NCI-H345 treated with DMSO at 0.1 percent for 48 hours (cell line): ENCODE results near the gene ACKR3.

Experiments used
- DNase-seq: peaks from one replicate; lab custom pipeline; 2025; ENCODE audit not compliant: unreplicated experiment; lab: John Stamatoyannopoulos, UW

ACKR3 gene

DNA sequence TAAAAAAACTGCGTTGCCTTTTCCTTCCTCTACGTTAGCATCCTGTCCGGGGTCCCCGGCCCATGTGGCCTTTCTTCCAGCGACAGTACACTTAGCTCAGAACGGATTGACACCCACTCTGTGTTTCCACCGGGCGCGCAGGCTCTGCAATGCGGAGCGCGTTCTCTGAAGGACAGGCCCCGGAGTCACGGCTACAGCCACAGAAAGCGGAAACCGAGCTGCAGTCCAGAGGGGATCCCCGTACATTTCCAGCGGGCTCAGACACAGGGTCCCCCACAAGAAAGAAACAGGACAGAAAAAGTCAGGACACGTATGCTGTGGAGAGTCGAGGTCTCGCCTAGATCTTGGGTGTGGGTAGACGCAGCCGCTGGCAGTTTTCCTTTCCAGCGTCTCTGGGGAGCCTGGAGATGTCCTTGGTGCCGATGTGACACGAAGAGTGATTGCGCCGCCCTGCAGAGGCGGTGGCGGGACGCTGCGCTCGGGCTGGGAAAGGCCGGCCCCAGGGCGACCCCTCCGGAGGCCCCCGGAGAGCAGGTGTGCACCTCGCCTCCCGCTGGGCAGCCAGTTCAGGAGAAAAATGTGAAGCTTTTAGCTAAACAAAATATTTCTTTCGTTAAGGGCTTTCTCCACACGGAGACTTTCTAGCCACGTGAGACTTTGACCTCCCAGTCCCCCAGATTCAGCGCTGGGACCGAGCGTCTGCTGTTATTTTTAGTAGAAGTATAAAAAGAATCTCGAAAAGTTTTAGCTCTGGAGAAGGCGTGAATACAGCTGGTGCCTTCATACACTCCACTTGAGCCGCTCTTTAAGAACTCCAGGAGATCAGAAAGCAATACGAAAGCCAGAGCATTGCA is 1.3 kb upstream of the ACKR3 start:
- no peak for DNase-seq

DNA sequence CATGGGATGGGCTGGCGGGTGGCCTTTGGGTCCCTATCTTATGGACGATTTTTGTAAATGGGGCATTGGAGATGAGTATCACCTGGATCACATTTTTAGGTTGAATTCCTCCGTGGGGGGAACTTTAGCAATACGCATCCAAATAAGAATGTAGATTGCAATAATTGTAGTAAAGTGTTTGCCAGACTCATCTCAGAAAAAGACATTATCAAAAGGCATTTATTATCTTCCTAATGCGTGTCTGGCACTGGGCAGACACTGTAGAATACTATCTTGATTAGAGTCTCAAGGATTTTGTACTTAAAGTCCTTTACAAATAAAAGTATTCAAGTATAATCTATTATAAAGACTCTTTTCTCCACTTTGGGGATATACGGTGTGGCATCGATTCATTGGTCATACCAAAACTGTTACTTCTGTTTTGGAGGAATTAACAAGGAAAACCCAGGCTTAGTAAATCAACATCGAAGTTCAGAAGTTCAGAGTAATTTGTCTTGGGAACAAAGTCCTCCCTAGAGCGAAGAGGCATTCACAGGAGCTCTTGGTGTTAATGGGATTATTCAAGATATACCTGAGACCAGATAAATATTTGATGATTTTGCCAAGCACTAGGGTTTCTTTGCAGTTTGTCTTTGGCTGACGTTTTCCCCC is 578 bp upstream of the ACKR3 start:
- no peak for DNase-seq

DNA sequence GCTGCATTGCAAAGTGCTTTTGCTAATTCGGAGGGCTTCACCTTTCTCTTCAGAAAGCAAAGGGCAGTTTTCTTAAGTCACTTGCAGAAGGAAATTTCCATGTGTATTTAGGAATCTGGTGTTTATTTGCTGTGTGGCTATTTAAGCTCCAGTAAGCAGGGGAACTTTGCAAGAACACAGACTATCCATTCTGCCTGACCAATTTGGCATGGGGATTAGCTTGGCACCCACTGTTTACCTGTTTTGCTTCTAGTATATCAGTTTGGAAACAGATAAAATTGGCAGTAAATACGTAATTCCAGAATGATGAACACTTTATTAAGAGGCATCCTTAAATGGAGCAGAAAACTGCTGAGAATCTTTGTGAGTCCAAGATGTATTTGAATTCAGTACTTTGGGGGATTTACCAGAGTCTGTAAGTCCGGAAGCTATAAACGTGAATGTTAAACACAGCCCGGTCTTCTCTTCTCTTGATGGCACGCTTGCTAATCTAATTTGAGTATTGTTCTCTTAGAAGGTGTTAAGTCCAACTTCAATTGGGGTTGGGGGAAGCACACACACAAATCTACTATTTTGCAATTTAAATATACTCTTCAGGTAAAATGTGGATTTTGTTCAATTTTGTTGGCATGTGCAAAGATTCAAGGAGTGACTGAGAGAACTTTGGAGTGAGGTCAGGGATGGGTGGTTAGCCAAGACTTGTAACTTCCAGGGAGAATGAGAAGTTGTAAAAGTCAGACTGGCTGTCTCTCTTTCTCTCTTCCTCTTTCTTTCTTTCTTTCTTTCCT is 650 bp downstream of the ACKR3 start:
- no peak for DNase-seq

DNA sequence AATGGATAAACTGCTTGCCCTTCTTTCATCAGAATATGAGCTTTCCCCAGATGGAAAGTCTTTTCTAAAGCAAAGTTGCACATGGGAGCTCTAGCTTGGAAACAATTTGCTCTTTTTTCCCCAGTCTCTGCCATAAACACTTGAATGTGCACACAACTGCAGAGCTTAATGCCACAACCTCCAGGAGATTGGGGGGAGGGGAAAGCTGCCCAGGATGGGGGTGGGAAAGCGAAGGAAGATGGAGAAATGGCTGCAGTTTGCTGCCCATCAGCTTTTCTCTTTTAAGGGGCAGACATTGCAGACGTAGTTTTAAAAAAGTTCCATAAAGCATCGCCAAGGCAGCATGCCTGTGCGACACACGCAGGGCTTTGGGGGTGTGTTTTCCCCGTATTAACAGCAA is 1.5 kb downstream of the ACKR3 start:
- DNase-seq = no peak

DNA sequence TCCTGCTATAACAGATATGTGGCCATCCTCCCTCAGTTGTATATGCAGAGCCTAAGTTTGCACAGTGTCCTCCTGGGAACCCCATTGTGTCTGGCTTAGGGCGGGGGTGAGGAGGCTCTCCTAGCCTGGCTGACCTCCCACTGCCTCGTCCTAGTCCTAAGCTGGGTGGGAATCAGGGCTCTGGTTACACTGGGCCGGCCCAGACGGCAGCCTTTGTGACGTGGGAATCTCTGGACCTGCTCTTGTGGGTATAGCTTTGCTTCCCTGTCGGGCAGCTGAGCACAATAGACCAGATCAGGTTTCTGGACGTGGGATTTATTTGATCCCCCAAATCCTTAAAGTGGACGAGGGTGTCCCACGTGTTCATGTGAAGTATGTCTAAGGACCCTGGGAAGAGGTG is 2.9 kb downstream of the ACKR3 start:
- DNase-seq = no peak

DNA sequence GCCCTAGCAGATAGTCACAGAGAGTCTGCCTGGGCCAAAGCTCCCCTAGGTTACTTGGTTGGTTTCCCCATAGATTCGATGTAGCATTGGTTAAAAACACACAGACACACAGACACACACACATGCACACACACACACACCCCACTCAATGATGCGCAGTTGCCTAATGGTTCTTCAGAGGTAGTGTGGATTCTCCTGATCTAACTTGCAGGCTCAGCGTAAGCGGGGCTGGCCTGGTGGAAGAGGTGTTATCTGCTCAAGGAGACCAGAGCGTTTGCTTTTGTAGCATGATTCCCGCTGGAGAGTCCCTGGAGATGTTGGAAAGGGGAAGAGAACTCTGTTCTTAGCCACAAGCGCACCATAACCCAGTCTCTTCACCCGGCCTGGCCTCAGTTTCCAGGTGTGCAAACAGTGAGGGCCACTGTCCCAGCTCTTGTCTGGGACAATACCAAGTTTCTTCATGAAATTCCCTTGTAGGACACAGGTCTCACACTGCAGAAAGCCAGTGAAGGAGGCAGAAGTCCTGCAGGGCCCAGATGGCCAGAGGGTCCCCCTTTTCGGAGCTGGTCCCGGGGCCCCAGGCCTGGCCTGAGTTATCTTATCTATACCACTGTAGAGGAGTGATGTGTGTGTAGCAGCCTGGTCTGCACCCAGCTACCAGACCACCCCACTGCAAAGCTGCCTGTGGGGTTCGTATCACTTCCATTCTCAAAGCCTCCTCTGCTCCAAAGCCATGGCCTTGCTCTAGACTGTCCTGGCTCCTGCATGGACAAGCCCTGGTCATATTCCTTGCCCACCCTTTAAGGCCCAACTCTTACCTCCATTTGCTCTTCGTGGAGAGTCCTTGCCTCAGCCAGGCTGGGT is 3.7 kb downstream of the ACKR3 start:
- DNase-seq = no peak

DNA sequence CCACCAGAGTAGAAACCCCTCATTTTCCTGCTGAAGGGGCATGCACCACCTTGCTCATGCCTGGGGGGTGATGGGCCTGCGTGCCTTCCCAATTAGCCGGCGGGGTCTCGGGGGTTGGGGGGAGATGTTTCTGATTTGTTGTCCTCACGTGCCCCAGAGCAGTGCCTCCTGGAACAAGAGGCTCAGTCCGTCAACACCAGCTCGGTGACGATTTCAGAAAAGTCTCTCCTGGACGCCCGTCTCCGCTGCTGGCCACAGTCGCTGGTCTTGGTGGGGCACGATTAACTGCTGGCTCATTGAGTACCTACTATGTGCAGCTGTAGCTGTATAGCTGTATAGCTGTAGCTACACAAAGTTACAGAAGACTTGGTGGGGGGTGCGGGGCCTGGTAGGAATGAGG is 4.4 kb downstream of the ACKR3 start:
- DNase-seq = no peak

DNA sequence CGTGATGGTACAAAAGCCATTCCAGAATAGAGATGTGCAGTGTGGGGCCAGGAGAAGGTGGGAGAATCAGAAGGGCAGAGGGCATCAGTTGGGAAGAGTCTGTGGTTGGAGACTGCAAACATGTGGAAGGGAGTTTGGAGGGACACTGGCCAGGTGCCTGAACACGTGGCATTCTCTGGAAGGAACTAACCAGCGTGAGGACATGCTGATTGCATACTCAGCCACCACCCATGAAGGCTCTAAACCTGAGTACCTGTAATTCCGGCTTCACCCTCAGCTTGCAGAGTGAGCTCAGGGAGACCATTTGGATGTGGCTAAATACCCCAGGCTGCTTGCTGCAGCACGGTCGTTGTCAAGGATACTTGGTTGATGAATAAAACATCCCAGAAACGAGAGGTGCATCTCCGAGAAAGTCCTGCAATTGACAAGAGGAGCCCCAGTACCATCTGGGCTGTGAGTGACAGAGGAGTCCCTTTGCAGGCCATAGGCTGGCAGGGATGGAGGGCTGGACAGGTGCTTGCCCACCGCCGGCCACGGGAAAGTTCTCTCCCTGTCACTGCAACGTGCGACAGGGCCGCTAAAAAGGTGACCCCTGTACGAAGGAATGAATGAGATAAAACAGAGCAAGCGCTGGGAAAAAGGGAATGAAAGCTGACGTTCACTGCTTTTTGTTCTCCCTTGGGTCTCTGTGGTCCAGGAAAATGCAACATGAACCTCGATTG is 5.0 kb downstream of the ACKR3 start:
- DNase-seq = no peak

DNA sequence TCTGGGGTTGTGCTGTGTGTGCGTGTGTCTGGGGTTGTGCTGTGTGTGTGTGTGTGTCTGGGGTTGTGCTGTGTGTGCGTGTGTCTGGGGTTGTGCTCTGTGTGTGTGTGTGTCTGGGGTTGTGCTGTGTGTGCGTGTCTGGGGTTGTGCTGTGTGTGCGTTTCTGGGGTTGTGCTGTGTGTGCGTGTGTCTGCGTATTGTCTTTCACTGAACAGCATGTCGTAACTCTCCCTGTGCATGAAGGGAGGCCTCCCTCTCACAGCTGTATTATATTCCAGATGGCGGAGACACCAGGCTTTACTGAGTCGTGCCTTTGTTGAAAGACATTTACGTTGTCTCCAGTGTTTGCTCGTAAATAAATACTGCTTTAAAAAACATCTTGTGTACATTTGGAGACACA is 5.9 kb downstream of the ACKR3 start:
- DNase-seq = no peak

DNA sequence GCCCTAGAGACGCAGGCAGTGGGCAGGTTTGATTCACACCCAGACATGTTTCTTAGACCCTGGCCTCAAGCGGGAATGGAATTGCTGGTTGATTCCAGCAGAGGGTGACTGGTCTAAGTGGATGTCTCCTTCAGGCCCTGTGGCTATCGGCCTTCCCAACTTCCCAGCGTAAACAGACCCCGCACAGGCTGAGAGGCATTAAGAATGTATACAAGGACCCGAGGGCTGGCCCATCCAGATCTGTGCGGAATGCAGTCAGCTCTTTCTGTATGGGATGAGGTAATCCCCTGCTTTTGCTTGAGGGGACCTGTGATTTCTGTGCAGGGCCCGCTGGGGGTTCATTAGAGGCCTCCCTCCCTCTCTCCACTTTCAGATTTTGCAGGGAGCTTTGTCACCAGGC is 6.5 kb downstream of the ACKR3 start:
- DNase-seq = no peak

DNA sequence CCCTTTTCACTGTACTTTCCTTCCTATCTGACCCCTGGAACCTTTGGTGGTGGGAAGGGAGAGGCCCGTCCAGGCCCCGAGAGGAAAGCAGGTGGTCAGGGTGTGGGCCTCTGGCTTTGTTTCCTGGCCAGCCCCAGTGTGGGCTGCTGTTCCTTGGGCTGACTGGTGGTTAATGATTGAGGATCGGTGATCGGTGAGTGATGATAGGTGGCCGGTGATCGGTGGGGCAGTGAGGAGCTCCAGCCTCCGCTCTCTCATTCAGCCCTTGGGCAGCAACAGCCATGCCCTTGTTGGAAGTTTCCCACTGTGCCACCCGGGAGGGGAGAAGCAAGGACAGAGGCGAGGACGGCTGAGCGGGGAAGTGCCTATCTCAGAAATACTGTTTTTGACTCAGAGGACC is 7.3 kb downstream of the ACKR3 start:
- DNase-seq = peak; percentile 91

DNA sequence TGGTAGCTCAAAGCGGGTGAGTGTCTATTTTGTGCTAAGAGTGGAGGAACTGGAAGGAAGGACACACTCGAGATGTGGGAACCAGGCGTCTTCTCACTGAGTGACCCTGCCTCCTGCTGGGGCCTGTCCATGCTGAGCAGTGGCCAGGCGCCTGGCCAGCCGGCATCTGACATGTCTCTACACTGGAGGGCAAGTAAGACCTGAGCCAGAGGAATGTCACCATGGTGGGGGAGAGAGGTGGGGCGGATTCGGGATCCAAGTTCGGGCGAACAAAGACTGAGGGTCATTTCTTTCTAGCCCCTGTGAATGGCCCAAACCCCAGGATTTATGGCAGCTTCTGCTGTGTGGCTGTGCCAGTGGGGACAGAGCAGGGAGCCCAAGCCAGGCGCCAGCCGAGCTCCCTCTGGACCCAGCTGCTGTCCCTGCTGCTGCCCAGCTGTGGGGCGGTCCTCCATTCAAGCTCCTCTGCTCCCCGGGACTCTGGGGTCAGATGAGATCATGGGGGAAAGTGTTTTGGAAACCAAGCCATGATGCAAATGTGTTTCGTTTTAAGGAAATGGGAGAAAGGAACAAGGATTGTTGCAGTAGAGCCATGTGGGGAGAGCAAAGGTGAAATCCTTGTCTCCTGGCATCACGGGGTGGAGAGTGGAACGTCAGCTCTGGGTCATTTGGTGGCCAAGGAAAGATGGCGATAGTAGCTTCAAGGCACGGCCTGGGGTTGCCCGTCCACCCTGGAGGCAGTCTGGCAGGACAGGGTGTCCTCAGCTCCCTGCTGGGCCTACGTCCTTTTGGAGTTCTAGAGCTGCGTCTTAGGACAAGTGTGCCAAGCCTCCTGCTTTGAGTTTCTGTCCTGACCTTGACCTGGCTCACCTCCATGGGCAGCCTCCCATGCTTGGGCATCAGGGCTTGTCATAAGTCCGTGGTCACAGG is 8.1 kb downstream of the ACKR3 start:
- DNase-seq = no peak

DNA sequence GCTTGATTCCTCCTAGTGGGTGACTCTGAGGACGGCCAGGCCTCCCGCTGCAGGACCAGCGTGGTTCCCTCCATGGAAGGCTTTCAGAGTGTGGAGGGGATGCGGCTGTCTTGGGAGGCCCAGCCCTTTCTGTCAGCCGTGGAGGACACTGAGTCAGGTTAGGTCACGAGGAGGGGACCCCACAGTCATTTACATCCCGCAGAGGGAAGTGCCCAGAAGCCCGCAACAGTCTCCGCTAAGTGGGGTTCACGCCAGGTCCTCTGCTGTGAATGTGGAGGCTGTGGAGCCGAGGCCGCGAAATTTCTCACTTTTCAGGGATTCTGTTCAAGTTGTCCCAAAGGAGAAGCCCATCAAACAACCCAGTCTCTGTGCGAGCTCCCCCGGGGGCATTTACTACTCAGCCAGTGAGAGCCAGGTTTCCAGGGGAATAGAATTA is 8.8 kb downstream of the ACKR3 start:
- no peak for DNase-seq

DNA sequence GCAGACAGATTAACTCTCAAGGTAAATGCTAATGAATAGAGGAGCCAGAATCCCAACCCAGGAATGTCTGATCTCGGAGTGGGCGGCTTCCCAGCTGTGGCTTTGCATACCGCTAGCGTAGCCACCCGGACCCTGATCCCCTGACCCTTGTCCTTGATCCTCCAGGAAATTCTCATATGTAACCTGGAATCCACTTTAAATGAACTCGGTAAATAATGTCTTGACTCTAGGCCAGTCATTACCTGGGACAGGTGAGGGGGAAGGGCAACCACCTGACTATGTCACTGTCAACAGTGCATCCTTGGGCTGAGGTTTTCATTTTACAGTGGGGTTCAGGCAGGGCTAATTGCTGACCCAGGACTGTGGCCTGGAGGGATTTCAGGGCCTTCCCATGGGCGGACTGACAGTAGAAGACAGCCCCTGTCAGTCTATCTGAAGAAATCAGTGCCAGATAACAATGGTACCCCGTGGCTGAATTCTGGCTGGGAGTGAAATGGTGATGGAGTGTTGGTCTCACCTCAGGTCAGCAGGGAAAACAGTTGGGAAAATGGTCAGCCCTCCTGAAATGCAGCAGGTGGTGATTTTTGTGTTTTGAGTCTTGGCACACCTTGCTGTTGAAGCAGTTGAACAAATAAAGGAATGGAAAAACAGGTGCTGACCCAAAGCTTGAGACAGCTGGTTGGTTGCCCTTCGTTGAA is 9.6 kb downstream of the ACKR3 start:
- DNase-seq = no peak

DNA sequence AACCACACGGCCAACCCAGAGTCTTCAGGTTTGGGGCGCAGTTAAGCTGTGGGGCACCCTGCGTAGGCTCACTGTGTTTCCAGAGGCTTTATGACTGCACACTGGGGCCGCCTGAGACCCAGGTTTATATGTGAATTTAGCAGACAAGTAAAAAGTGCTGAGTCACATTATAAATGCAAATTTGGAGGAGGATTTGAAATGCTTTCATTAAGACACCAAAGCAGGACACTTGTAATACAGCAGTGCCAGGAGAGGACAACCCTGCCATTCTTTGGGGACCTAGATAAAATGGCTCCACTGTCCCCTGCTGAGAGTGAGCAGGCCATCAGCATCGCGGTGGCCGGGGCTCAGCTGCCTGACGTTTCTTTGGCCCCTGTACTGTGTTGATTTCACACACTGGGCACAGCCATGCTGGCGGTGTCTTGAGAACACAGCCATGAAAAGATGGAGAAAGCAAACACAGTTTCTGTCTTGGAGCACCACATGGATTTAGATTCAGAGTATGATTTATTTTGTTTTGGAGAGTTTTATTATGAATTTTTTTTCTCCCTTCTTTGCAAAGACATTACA is 10.2 kb downstream of the ACKR3 start:
- DNase-seq = no peak

DNA sequence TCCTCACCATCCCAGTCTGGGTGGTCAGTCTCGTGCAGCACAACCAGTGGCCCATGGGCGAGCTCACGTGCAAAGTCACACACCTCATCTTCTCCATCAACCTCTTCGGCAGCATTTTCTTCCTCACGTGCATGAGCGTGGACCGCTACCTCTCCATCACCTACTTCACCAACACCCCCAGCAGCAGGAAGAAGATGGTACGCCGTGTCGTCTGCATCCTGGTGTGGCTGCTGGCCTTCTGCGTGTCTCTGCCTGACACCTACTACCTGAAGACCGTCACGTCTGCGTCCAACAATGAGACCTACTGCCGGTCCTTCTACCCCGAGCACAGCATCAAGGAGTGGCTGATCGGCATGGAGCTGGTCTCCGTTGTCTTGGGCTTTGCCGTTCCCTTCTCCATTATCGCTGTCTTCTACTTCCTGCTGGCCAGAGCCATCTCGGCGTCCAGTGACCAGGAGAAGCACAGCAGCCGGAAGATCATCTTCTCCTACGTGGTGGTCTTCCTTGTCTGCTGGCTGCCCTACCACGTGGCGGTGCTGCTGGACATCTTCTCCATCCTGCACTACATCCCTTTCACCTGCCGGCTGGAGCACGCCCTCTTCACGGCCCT is 11.2 kb downstream of the ACKR3 start:
- no peak for DNase-seq

DNA sequence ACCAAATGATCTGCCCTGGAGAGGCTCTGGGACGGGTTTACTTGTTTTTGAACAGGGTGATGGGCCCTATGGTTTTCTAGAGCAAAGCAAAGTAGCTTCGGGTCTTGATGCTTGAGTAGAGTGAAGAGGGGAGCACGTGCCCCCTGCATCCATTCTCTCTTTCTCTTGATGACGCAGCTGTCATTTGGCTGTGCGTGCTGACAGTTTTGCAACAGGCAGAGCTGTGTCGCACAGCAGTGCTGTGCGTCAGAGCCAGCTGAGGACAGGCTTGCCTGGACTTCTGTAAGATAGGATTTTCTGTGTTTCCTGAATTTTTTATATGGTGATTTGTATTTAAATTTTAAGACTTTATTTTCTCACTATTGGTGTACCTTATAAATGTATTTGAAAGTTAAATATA is 11.9 kb downstream of the ACKR3 start:
- no peak for DNase-seq

DNA sequence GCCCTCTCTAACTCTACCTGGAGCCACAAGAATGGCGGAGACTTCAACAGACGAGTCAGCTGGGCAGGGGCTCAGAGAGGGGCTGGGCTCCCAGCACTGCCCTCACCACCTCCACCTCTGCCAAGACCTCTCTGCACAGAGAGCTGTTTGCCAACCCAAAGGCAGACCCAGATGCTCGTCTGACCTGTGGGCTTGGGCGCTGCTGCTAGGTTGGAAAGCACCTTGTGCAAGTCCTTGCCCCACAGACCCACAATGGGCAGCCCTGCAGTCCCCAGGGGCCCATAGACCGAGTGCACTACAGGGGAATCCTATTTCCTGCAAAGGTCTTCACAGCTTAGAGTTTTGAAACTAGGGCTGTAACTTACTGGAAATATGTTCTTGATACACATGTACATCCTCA is 13.3 kb downstream of the ACKR3 start:
- DNase-seq = no peak
